Endodermal cell (in vitro differentiated cells): ENCODE results near the gene FBRSL1. TPM values are rescaled to one million over a fixed set of nuclear protein-coding genes. Genes with fewer than 3 reads are reported as not detected.

Source experiments
- DNase-seq: peaks from one replicate; pipeline ENCODE4 v3.0.0-alpha.2; 2017
- H3K27ac ChIP-seq: 2 replicates; pipeline ENCODE4 v1.5.1; 2013; ENCODE audit warnings: mild to moderate bottlenecking, low read depth, low read length, moderate library complexity
- H3K27me3 ChIP-seq: 2 replicates; pipeline ENCODE4 v1.6.1; 2013; ENCODE audit warnings: mild to moderate bottlenecking, low read length, moderate library complexity; ENCODE audit not compliant: insufficient read depth, control insufficient read depth, poor library complexity, severe bottlenecking
- H3K36me3 ChIP-seq: 2 replicates; pipeline ENCODE4 v1.7.0; 2013; ENCODE audit warnings: mild to moderate bottlenecking, low read length, moderate library complexity; ENCODE audit not compliant: control insufficient read depth, insufficient read depth
- H3K4me1 ChIP-seq: one replicate; pipeline ENCODE4 v1.7.0; 2013; ENCODE audit warnings: low read length; ENCODE audit not compliant: control insufficient read depth, insufficient read depth
- H3K4me3 ChIP-seq: 2 replicates; pipeline ENCODE4 v1.5.1; 2013; ENCODE audit warnings: mild to moderate bottlenecking, low read length, moderate library complexity
- H3K9ac ChIP-seq: 2 replicates; pipeline ENCODE4 v1.6.1; 2013; ENCODE audit warnings: mild to moderate bottlenecking, low read length, moderate library complexity; ENCODE audit not compliant: poor library complexity, severe bottlenecking; ENCODE audit errors: extremely low read depth
- H3K9me3 ChIP-seq: 2 replicates; pipeline ENCODE4 v1.6.1; 2013; ENCODE audit warnings: mild to moderate bottlenecking, low read length, moderate library complexity; ENCODE audit not compliant: control insufficient read depth
- H3K27ac Mint-ChIP-seq: 2 replicates; pipeline ENCODE4 v1.8.0; 2020; ENCODE audit warnings: mixed read lengths
- H3K27me3 Mint-ChIP-seq: 2 replicates; pipeline ENCODE4 v1.8.0; 2021; ENCODE audit warnings: mild to moderate bottlenecking, mixed read lengths; ENCODE audit not compliant: insufficient read depth
- H3K36me3 Mint-ChIP-seq: 2 replicates; pipeline ENCODE4 v1.8.0; 2020; ENCODE audit warnings: low read depth, mixed read lengths
- H3K4me1 Mint-ChIP-seq: 2 replicates; pipeline ENCODE4 v1.8.0; 2020; ENCODE audit warnings: mixed read lengths
- H3K4me3 Mint-ChIP-seq: 2 replicates; pipeline ENCODE4 v1.8.0; 2020; ENCODE audit warnings: mild to moderate bottlenecking, moderate library complexity, mixed read lengths
- H3K9me3 Mint-ChIP-seq: 2 replicates; pipeline ENCODE4 v1.8.0; 2020; ENCODE audit warnings: mild to moderate bottlenecking, mixed read lengths
- WGBS, 2 experiments: methylation state at CpG; one replicate each; pipeline versions ENCODE4 v1.1.5 to v1.1.7; 2013; ENCODE audit warnings: missing lambda C conversion rate in 2 of 2, mixed read lengths in 1 of 2; ENCODE audit not compliant: insufficient coverage in 1 of 2, insufficient read length in 1 of 2; 5-methylcytosine and 5-hydroxymethylcytosine counted together
- total RNA-seq, 2 donors: library from RNA; stranded (reverse); fragmentation: NEBNext Ultra II Directional in 1 of 2; extraction: Animal tissue kit (Norgen Biotek cat#: 25700) in 1 of 2; gene quantifications; 2 replicates in 1 of 2; 3 replicates in 1 of 2; pipeline ENCODE4 v1.2.1, GENCODE V29; 2021
- TF ChIP-seq, protein P1 (sequence below): fragments of 200-600 bp; sonication (generic); conservative IDR thresholded peaks from 2 replicates; pipeline ENCODE4 v1.5.0; 2021; ENCODE audit warnings: antibody characterized with exemption, mild to moderate bottlenecking

Gene FBRSL1
- total RNA-seq, 2 donors from 2014 or later, result 74.9 to 92.3 TPM

DNA sequence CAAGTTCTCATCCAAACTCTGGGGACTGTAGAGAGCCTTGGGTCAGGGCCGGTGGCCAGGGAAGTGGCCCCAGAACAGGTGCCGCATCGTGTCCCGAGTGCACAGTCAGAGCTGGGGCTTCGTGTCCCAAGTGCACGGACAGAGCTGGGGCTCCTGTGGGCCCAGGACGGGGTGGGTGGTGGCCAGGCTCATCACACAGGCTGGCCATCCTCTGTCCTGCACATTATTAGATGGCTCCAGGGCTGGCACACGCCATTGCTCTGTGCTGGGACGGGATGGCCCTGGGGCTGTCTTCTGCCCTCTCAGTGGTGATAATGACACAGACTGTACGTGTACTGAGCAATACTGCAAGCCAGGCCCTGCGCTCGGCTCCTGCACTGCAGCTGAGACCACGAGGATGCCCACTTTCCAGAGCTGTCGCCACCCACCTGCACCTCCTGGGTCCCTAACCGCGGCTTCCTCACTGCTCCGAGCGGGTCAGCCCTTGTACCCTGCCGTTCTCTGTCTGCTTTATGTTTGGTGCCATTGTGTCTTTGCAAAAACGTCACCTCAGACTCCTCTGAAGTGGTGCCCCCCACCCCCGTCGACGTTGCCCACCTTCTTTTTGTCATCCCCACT is 1.9 kb downstream of the FBRSL1 start:
- peaks cover 3% of the 10 kb centered on the region for H3K36me3 Mint-ChIP-seq
- DNase-seq, result no peak
- H3K4me3 Mint-ChIP-seq, result peak overlapping the region; percentile 72
- Histone ChIP-seq H3K9ac (no peak overlapping the region), H3K9me3 (no peaks in the 10 kb centered on the region), H3K36me3 (no peaks in the 10 kb centered on the region), H3K4me1 (peaks cover 6% of the 10 kb centered on the region), H3K27me3 (peaks cover 27% of the 10 kb centered on the region), H3K4me3 (peak overlapping the region; percentile 82), H3K27ac (no peak overlapping the region)
- WGBS, 2 experiments, result 88 to 90% methylated on average over 18 to 23 of the region's 23 CpGs
- TF ChIP-seq, protein P1, sequence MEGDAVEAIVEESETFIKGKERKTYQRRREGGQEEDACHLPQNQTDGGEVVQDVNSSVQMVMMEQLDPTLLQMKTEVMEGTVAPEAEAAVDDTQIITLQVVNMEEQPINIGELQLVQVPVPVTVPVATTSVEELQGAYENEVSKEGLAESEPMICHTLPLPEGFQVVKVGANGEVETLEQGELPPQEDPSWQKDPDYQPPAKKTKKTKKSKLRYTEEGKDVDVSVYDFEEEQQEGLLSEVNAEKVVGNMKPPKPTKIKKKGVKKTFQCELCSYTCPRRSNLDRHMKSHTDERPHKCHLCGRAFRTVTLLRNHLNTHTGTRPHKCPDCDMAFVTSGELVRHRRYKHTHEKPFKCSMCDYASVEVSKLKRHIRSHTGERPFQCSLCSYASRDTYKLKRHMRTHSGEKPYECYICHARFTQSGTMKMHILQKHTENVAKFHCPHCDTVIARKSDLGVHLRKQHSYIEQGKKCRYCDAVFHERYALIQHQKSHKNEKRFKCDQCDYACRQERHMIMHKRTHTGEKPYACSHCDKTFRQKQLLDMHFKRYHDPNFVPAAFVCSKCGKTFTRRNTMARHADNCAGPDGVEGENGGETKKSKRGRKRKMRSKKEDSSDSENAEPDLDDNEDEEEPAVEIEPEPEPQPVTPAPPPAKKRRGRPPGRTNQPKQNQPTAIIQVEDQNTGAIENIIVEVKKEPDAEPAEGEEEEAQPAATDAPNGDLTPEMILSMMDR, result no peak
- H3K4me1 Mint-ChIP-seq, result peaks cover 15% of the 10 kb centered on the region
- H3K27me3 Mint-ChIP-seq, result peaks cover 22% of the 10 kb centered on the region
- no peak overlapping the region for H3K27ac Mint-ChIP-seq
- H3K9me3 Mint-ChIP-seq, result no peaks in the 10 kb centered on the region

DNA sequence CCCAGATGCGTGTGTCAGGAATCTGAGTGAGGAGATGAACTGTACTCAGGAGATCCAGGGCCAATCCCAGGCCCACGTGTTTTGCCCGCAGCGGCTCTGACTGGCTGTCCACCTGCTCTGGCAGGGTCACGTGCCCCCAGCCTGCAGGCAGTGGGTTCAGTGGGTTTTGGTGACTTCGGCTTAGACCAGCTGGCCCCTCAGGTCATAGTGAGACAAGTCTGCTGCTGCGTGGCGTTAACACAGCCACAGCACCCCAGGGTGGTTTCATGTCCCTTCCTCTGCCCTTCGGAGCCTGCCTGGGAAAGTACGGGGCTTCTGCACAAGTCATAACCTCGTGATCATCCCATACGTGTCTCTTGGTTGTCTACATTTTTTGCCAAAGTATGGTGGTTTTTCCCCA is 2.6 kb downstream of the FBRSL1 start:
- H3K36me3 ChIP-seq, result no peaks in the 10 kb centered on the region
- H3K9me3 ChIP-seq, result no peaks in the 10 kb centered on the region
- no peak overlapping the region for H3K4me3 ChIP-seq
- no peak for DNase-seq
- Mint-ChIP-seq H3K36me3 (peaks cover 3% of the 10 kb centered on the region), H3K4me3 (peak overlapping the region; percentile 72), H3K4me1 (peaks cover 15% of the 10 kb centered on the region), H3K9me3 (no peaks in the 10 kb centered on the region), H3K27ac (no peak overlapping the region), H3K27me3 (peaks cover 16% of the 10 kb centered on the region)
- no peak overlapping the region for H3K9ac ChIP-seq
- TF ChIP-seq, protein P1, result no peak
- peaks cover 21% of the 10 kb centered on the region for H3K27me3 ChIP-seq
- H3K4me1 ChIP-seq, result peaks cover 6% of the 10 kb centered on the region
- H3K27ac ChIP-seq, result no peak overlapping the region
- 94 to 96% methylated on average over 9 to 12 of the region's 12 CpGs for WGBS, 2 experiments

DNA sequence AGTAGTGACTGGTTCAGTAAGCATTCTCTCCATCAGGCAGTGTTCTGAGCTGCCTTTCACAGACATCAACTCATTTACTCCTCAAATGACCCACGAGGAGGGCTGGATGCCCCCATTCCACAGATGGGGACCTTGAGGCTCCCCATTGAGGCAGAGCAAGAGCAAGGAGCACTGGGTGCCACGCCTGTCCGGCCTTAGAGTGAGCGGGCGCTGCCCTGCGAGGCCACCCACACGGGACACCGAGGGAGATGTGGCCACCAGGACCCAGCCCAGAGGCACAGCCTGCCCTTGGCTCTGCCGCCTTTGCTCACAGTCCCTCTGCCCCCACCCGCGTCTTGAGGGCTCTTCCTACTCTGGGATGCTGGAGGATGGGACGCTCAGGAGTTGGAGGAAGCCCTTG is 3.0 kb downstream of the FBRSL1 start:
- peaks cover 3% of the 10 kb centered on the region for H3K36me3 Mint-ChIP-seq
- TF ChIP-seq, protein P1, result no peak
- no peak overlapping the region for H3K27ac Mint-ChIP-seq
- no peak overlapping the region for H3K4me3 ChIP-seq
- WGBS, 2 experiments, result 94 to 95% methylated on average over 2 to 12 of the region's 12 CpGs
- no peak overlapping the region for H3K27ac ChIP-seq
- no peaks in the 10 kb centered on the region for H3K9me3 ChIP-seq
- no peaks in the 10 kb centered on the region for H3K36me3 ChIP-seq
- peaks cover 12% of the 10 kb centered on the region for H3K27me3 Mint-ChIP-seq
- no peak overlapping the region for H3K9ac ChIP-seq
- no peak for DNase-seq
- no peaks in the 10 kb centered on the region for H3K9me3 Mint-ChIP-seq
- H3K27me3 ChIP-seq, result peaks cover 16% of the 10 kb centered on the region
- H3K4me3 Mint-ChIP-seq, result no peak overlapping the region
- H3K4me1 Mint-ChIP-seq, result peaks cover 15% of the 10 kb centered on the region
- H3K4me1 ChIP-seq, result peaks cover 6% of the 10 kb centered on the region
